PFSK-1 (cell line): ENCODE data around the gene LCE3D.

Source experiments
- FOXP2 ChIP-seq: optimal IDR thresholded peaks from 2 replicates; pipeline ENCODE3; 2011; ENCODE audit warnings: borderline replicate concordance, control low read depth, inconsistent platforms; ENCODE audit not compliant: insufficient read depth; ENCODE audit errors: extremely low read length, extremely low read depth
- SIN3A ChIP-seq: IDR thresholded peaks from 2 replicates; pipeline ENCODE4 v1.6.1; 2012; ENCODE audit warnings: mild to moderate bottlenecking, low read length, moderate library complexity, borderline replicate concordance; ENCODE audit not compliant: insufficient read depth
- TAF1 ChIP-seq: IDR thresholded peaks from 2 replicates; pipeline ENCODE4 v1.6.1; 2012; ENCODE audit warnings: low read length, control low read depth, borderline replicate concordance; ENCODE audit not compliant: insufficient read depth

DNA sequence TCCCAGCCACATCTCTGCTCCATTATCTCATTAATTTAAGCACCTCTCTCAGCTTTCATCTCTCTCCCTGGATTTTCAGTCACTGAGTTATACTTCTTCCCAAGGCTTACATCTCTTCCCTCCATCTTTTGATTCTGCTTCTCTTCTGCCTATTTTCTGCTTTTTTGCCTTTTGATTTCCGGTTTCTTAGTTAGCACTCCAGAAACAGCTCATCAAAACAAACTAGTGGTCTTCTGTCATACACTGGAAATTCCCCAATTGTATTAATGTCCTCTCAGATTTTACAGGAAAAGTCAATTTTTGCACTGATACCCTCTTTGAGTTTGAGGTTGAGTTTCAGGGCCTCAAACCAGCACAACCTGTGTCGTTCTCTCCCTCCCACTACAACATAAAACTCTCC lies 15.2 kb downstream of the LCE3D start:
- TF ChIP-seq FOXP2: no peak
- no peak for TF ChIP-seq SIN3A
- TF ChIP-seq TAF1: no peak
